Fibroblast of the aortic adventitia (primary cell): Measurements from ENCODE around the gene HECTD4. TPM values are rescaled to one million over a fixed set of nuclear protein-coding genes. Genes with fewer than 3 reads are reported as not detected.

Experiments
- DNase-seq: peaks from one replicate; pipeline ENCODE4 v3.0.0-alpha.2; 2010; ENCODE audit warnings: low read depth
- H3K4me3 ChIP-seq: 2 replicates; pipeline ENCODE4 v1.5.1; 2011; ENCODE audit warnings: low read depth, mild to moderate bottlenecking, control low read depth, low read length, moderate library complexity
- CTCF ChIP-seq: IDR thresholded peaks from 2 replicates; pipeline ENCODE4 v1.5.1; 2011; ENCODE audit warnings: mild to moderate bottlenecking, low read length, control low read depth, inconsistent platforms; ENCODE audit not compliant: insufficient read depth
- total RNA-seq: library from RNA; depleted of rRNA; stranded (reverse); fragments of >200 nt; gene quantifications from 2 replicates; pipeline ENCODE4 v1.2.3, GENCODE V29; 2012; ENCODE audit warnings: low replicate concordance

The HECTD4 gene
- total RNA-seq, 1 donor: 22.1 TPM

- no peak overlapping the region for H3K4me3 ChIP-seq
- DNase-seq: no peak
- no peak for TF ChIP-seq CTCF
These were observed 635 bp upstream of the HECTD4 start for GRCh38 chr12:112382866-112383265.

GRCh38 chr12:112381406-112381882, 787 bp downstream of the HECTD4 start:
- DNase-seq: no peak
- no peak for TF ChIP-seq CTCF
- H3K4me3 ChIP-seq: peak overlapping the region; percentile 78

GRCh38 chr12:112380663-112381405, 1.4 kb downstream of the HECTD4 start:
- H3K4me3 ChIP-seq: peak overlapping the region; percentile 78
- no peak for DNase-seq
- no peak for TF ChIP-seq CTCF

GRCh38 chr12:112375105-112375504, 7.1 kb downstream of the HECTD4 start:
- no peak overlapping the region for H3K4me3 ChIP-seq
- DNase-seq: no peak
- no peak for TF ChIP-seq CTCF

GRCh38 chr12:112374166-112374740, 8.0 kb downstream of the HECTD4 start:
- no peak for DNase-seq
- no peak for TF ChIP-seq CTCF
- H3K4me3 ChIP-seq: no peak overlapping the region

GRCh38 chr12:112370868-112371510, 11.2 kb downstream of the HECTD4 start:
- no peak overlapping the region for H3K4me3 ChIP-seq
- TF ChIP-seq CTCF: no peak
- DNase-seq: no peak
